Activated CD8-positive, alpha-beta T cell treated with anti-CD3 and anti-CD28 coated beads, Interleukin-2, amount 10 ng/mL, durations not matched to agents 7 days and 5 days (primary cell): ENCODE data around the gene PAX2. TPM values are rescaled to one million over a fixed set of nuclear protein-coding genes. Genes with fewer than 3 reads are reported as not detected.

ENCODE experiments used
- ATAC-seq: fragments of 150-1000 bp; cut with Tn5 transposase; one replicate; pipeline ENCODE4 v1.10.0; 2021; ENCODE audit warnings: moderate library complexity
- CTCF ChIA-PET: fragments of 350-600 bp; sonication (Branson Sonifier 250); formaldehyde crosslinking; loops from one replicate; lab custom pipeline; 2021; ENCODE audit warnings: antibody characterized with exemption; lab: Charles Lee
- POLR2A ChIA-PET: fragments of 350-600 bp; sonication (Branson Sonifier 250); formaldehyde crosslinking; loops from one replicate; lab custom pipeline; 2021; ENCODE audit warnings: antibody characterized with exemption; lab: Charles Lee
- DNase-seq: peaks from one replicate; pipeline ENCODE4 v3.0.0-alpha.2; 2020
- H3K27ac Mint-ChIP-seq: one replicate; pipeline ENCODE4 v1.8.0; 2021; ENCODE audit warnings: mild to moderate bottlenecking, mixed read lengths
- H3K27me3 Mint-ChIP-seq: one replicate; pipeline ENCODE4 v1.8.0; 2021; ENCODE audit warnings: low read depth, mixed read lengths
- H3K36me3 Mint-ChIP-seq: one replicate; pipeline ENCODE4 v1.8.0; 2021; ENCODE audit warnings: low read depth, mixed read lengths
- H3K4me1 Mint-ChIP-seq: one replicate; pipeline ENCODE4 v1.8.0; 2021; ENCODE audit warnings: low read depth, mixed read lengths
- H3K4me3 Mint-ChIP-seq: one replicate; pipeline ENCODE4 v1.8.0; 2021; ENCODE audit warnings: mild to moderate bottlenecking, mixed read lengths
- H3K9me3 Mint-ChIP-seq: one replicate; pipeline ENCODE4 v1.8.0; 2022; ENCODE audit warnings: mixed read lengths; ENCODE audit not compliant: insufficient read depth
- total RNA-seq, 2 experiments: library from RNA; stranded (reverse); gene quantifications; one replicate each; pipeline ENCODE4 v1.2.3, GENCODE V29; 2021

Gene PAX2
- total RNA-seq, 2 experiments from 2014 or later, result not detected

DNA sequence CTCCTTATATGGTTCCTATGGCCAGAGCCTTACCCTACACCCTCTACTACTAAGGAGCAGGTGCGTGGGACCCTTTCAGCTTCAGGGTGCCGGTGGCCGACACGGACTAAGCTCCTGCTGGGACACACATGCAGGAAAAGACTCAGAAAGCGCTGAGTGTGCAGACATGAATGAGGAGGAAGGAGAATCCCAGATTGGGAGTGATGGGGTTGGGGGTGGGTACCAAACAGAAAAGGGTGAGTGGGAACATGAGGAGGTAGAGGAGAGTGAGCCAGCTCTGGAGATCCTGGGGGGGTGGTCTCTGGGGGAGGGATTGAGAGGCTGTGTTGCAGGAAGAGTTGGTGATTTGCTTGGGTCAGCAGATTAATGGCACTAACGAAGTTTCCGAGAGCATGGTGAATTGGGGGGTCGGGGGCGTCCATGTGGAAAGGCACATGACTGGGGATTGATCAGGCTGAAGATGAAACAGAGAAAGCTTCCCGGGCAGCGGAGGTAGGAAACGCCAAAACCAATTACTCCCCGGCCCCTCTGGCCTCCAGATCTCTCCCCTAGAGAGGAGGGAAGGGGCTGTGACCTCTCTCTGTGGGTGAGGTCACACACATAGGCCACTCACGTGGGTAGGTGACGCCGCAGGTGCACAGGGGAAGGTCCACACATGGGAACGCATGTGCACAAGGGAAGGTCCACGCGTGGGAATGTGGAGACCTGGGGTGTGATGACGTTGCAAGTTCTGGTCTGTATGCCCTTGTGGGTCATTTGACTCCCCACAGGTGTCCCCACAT lies 129.5 kb downstream of the PAX2 start:
- Mint-ChIP-seq H3K27me3 (peaks cover 12% of the 10 kb centered on the region), H3K9me3 (no peaks in the 10 kb centered on the region), H3K27ac (no peak overlapping the region), H3K4me3 (no peak overlapping the region), H3K36me3 (no peaks in the 10 kb centered on the region), H3K4me1 (no peaks in the 10 kb centered on the region)
- ChIA-PET POLR2A (interaction anchor here (0.6 kb wide), 1 partner anchor 68 kb away, joined by 3 read pairs; no protein-coding TSS in a partner anchor), CTCF (interaction anchor here (1.1 kb wide), 1 partner anchor 14 kb away, joined by 4 read pairs; no protein-coding TSS in a partner anchor)
- DNase-seq (no peak), ATAC-seq (no peak)

- Mint-ChIP-seq H3K27ac (no peak overlapping the region), H3K4me1 (no peaks in the 10 kb centered on the region), H3K4me3 (no peak overlapping the region), H3K36me3 (no peaks in the 10 kb centered on the region), H3K27me3 (peaks cover 12% of the 10 kb centered on the region), H3K9me3 (no peaks in the 10 kb centered on the region)
- ChIA-PET POLR2A (no interaction called here), CTCF (no interaction called here)
- ATAC-seq (no peak), DNase-seq (no peak)
These were observed 130.2 kb downstream of the PAX2 start for GRCh38 chr10:100875484-100876166.

- ATAC-seq, result no peak
- no peak overlapping the region for H3K27ac Mint-ChIP-seq
- H3K27me3 Mint-ChIP-seq, result peaks cover 12% of the 10 kb centered on the region
- ChIA-PET CTCF (no interaction called here), POLR2A (no interaction called here)
- H3K9me3 Mint-ChIP-seq, result no peaks in the 10 kb centered on the region
- DNase-seq, result no peak
- no peaks in the 10 kb centered on the region for H3K36me3 Mint-ChIP-seq
- H3K4me1 Mint-ChIP-seq, result no peaks in the 10 kb centered on the region
- no peak overlapping the region for H3K4me3 Mint-ChIP-seq
These were observed 131.4 kb downstream of the PAX2 start for GRCh38 chr10:100876585-100877460.

- Mint-ChIP-seq H3K9me3 (no peaks in the 10 kb centered on the region), H3K27ac (no peak overlapping the region), H3K4me1 (no peaks in the 10 kb centered on the region), H3K36me3 (no peaks in the 10 kb centered on the region), H3K4me3 (no peak overlapping the region), H3K27me3 (peaks cover 12% of the 10 kb centered on the region)
- CTCF ChIA-PET, result no interaction called here
- POLR2A ChIA-PET, result no interaction called here
- no peak for ATAC-seq
- no peak for DNase-seq
These were observed 132.1 kb downstream of the PAX2 start for GRCh38 chr10:100877461-100877850.

DNA sequence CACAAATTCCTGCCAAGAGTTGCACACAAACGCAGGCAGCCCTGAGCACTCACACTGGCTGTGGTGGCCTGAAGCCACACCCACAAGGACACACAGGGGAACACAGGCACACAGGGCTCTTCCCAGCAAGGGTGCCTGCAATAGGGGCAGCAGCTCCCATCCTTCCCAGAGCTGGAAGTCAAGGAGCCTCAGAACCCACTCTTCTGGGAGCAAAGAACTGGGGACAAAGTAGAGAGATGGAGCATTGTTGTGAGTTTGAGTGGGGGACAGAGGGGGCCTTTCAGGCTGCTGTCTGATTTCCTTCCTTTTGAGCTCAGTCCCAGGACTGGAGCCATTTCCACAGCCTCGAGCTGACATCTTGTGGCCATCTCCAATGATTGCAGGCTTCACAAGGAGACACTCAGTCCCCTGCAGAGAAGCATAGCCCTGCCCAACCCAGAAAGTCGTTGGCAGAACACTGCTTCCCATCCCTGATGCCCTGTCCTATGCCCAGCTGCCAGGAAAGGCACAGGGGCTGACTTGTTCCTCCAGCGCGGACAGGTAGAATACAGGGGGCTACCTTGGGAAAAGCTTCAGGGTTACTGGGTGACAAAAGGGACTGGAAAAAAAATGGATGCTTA lies 133.0 kb downstream of the PAX2 start:
- Mint-ChIP-seq H3K27me3 (peaks cover 12% of the 10 kb centered on the region), H3K9me3 (no peaks in the 10 kb centered on the region), H3K4me1 (no peaks in the 10 kb centered on the region), H3K36me3 (no peaks in the 10 kb centered on the region), H3K4me3 (no peak overlapping the region), H3K27ac (no peak overlapping the region)
- DNase-seq (peak; percentile 51), ATAC-seq (peak; percentile 69)
- ChIA-PET POLR2A (no interaction called here), CTCF (interaction anchor here (0.6 to 1.3 kb wide), 12 partner anchors 8 to 370 kb away, joined by 3 to 6 read pairs (median 4); no protein-coding TSS in a partner anchor)

Other genes starting within 250 kb of the PAX2 start
- gene SEC31B, start 225.7 kb upstream of the PAX2 start, total RNA-seq, result 100 to 1,000 TPM; 164 to 172 TPM
- 100 to 1,000 TPM; 290 to 293 TPM for gene NDUFB8, start 215.7 kb upstream of the PAX2 start, total RNA-seq
- 10 to 100 TPM; 46.5 to 48.1 TPM for gene HIF1AN, start 209.6 kb upstream of the PAX2 start, total RNA-seq
- 10 to 100 TPM; 42.8 to 44.4 TPM for gene SLF2, start 167.4 kb downstream of the PAX2 start, total RNA-seq
- under 1 TPM; 0.16 to 0.40 TPM for gene SEMA4G, start 223.9 kb downstream of the PAX2 start, total RNA-seq
- 10 to 100 TPM; 46.1 to 48.9 TPM for gene MRPL43, start 241.9 kb downstream of the PAX2 start, total RNA-seq
- gene TWNK, start 242.0 kb downstream of the PAX2 start, total RNA-seq, result 10 to 100 TPM; 11.8 to 13.3 TPM